Activated CD8-positive, alpha-beta T cell treated with anti-CD3 and anti-CD28 coated beads for 36 hours (primary cell): Measurements from ENCODE around the gene MMRN2. TPM values are rescaled to one million over a fixed set of nuclear protein-coding genes. Genes with fewer than 3 reads are reported as not detected.

Source experiments
- ATAC-seq: fragments of 200-7000 bp; cut with Tn5 transposase; one replicate; pipeline ENCODE4 v1.10.0; 2021; ENCODE audit warnings: mild to moderate bottlenecking, moderate library complexity
- CTCF ChIA-PET: fragments of 350-600 bp; sonication (Branson Sonifier 250); formaldehyde crosslinking; loops from one replicate; lab custom pipeline; 2021; ENCODE audit warnings: antibody characterized with exemption; lab: Charles Lee
- POLR2A ChIA-PET: fragments of 350-600 bp; sonication (Branson Sonifier 250); formaldehyde crosslinking; loops from one replicate; lab custom pipeline; 2021; ENCODE audit warnings: antibody characterized with exemption; lab: Charles Lee
- DNase-seq: peaks from one replicate; pipeline ENCODE4 v3.0.0-alpha.2; 2020
- H3K27ac Mint-ChIP-seq: one replicate; pipeline ENCODE4 v1.8.0; 2021; ENCODE audit warnings: mild to moderate bottlenecking, mixed read lengths
- H3K27me3 Mint-ChIP-seq: one replicate; pipeline ENCODE4 v1.8.0; 2021; ENCODE audit warnings: mixed read lengths
- H3K36me3 Mint-ChIP-seq: one replicate; pipeline ENCODE4 v1.8.0; 2021; ENCODE audit warnings: low read depth, mixed read lengths
- H3K4me1 Mint-ChIP-seq: one replicate; pipeline ENCODE4 v1.8.0; 2021; ENCODE audit warnings: low read depth, mixed read lengths
- H3K4me3 Mint-ChIP-seq: one replicate; pipeline ENCODE4 v1.8.0; 2021; ENCODE audit warnings: mild to moderate bottlenecking, moderate library complexity, mixed read lengths
- H3K9me3 Mint-ChIP-seq: one replicate; pipeline ENCODE4 v1.8.0; 2021; ENCODE audit warnings: mixed read lengths
- intact Hi-C: fragments of 100-400 bp; cut with micrococcal nuclease; formaldehyde crosslinking; loops from one replicate; pipeline ENCODE4 v1.10.0; 2022
- total RNA-seq, 2 experiments: library from RNA; stranded (reverse); gene quantifications; one replicate each; pipeline ENCODE4 v1.2.3, GENCODE V29; 2021
- TF ChIP-seq, protein P1 (sequence below): fragments of 200-600 bp; IDR thresholded peaks from one replicate; pipeline ENCODE4 v1.8.0; 2022; ENCODE audit warnings: antibody characterized with exemption, mild to moderate bottlenecking

MMRN2 gene
- total RNA-seq, 2 experiments from 2014 or later, result not detected

DNA sequence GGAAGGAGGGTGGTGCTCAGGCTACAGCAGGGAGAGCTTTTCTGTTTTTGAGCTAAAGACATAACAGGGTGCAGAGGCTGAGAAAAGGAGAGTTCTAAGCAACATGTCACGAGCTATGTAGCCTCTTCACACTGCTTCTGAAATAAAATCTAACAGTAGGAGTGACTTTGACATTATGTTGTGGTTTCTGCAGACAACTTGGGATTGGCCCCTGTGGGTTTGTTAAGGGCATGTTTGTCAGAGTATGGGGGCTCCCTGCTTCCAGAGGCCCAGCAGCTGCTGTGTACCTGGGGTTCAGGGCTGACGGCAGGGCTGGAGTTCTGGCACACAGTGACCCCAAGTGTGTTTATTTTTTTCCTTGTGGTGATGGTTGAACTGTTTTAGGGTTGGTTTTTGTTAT lies 24.7 kb downstream of the MMRN2 start:
- Mint-ChIP-seq H3K27ac (no peak overlapping the region), H3K9me3 (no peaks in the 10 kb centered on the region), H3K4me1 (peaks cover 6% of the 10 kb centered on the region), H3K4me3 (no peak overlapping the region), H3K27me3 (no peaks in the 10 kb centered on the region), H3K36me3 (no peaks in the 10 kb centered on the region)
- CTCF ChIA-PET, result interaction anchor here (1.0 kb wide), 1 partner anchor 28 kb away, joined by 3 read pairs; no protein-coding TSS in a partner anchor
- POLR2A ChIA-PET, result no interaction called here
- DNase-seq (no peak), ATAC-seq (peak; percentile 24)
- intact Hi-C loops, result no loop called here
- TF ChIP-seq, protein P1, sequence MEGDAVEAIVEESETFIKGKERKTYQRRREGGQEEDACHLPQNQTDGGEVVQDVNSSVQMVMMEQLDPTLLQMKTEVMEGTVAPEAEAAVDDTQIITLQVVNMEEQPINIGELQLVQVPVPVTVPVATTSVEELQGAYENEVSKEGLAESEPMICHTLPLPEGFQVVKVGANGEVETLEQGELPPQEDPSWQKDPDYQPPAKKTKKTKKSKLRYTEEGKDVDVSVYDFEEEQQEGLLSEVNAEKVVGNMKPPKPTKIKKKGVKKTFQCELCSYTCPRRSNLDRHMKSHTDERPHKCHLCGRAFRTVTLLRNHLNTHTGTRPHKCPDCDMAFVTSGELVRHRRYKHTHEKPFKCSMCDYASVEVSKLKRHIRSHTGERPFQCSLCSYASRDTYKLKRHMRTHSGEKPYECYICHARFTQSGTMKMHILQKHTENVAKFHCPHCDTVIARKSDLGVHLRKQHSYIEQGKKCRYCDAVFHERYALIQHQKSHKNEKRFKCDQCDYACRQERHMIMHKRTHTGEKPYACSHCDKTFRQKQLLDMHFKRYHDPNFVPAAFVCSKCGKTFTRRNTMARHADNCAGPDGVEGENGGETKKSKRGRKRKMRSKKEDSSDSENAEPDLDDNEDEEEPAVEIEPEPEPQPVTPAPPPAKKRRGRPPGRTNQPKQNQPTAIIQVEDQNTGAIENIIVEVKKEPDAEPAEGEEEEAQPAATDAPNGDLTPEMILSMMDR, result no peak

DNA sequence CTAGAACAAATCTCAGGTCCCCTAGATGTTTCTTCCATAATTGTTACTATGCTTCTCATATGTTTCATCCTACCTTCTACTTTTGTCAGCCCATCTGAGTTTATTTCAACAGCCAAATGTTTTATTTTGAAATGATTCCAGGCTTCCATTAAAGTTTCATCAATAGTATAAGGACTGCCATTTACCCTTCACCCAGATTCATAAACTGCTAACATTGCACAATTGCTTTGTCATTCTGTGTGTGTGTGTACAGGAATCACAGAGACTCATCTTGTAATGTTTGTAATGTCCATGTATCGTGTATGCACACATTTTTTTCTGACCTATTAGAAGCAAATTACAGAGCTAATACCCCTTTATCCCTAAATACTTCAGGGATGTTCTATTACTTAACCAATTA lies 25.5 kb downstream of the MMRN2 start:
- no peak overlapping the region for H3K4me3 Mint-ChIP-seq
- ATAC-seq, result no peak
- CTCF ChIA-PET, result no interaction called here
- intact Hi-C loops, result no loop called here
- TF ChIP-seq, protein P1, result no peak
- H3K4me1 Mint-ChIP-seq, result peaks cover 6% of the 10 kb centered on the region
- no peaks in the 10 kb centered on the region for H3K9me3 Mint-ChIP-seq
- no peaks in the 10 kb centered on the region for H3K27me3 Mint-ChIP-seq
- no peak overlapping the region for H3K27ac Mint-ChIP-seq
- no peaks in the 10 kb centered on the region for H3K36me3 Mint-ChIP-seq
- POLR2A ChIA-PET, result no interaction called here
- DNase-seq, result no peak

DNA sequence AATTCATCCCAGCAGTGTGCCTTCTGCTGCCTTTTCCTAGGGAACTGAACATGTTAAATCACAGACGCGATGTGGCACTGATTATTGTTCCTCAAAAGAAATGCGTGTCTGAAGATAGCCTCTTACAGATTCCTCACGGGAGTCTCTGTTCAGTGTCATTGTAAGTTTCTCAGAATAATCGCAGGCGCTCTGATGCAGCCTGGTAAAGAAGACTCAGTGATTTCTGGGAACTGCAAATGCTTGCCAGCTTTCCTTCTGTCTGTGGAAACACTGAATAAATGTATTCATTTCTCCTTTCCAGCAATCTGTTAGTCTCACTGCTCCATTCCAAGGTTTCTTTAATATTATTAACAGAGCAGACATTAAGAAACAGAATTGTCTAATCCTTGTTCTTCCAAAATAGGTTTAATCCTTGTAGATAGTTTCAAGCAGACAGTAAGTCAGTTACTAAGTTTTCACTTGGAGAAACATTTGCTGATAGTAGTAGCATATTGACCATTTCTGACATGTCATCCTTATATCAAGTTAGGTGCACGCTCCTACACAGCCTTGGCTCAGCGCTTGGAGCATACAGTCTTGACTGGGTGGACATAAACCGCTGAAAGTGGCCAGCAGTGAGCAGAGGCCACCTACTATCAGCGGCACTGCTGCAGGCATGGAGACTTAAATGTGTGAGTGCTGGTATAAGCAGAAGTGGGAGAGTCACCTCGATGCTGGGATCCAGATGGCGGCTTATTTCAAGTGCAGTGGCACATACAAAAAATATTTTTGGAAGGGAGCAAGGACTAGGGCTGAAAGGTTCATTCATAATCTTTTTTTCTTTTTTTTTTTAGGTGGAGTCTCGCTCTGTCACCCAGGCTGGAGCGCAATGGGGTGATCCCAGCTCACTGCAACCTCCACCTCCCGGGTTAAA lies 27.7 kb downstream of the MMRN2 start:
- POLR2A ChIA-PET, result no interaction called here
- Mint-ChIP-seq H3K4me3 (no peak overlapping the region), H3K27me3 (no peaks in the 10 kb centered on the region), H3K9me3 (no peaks in the 10 kb centered on the region), H3K4me1 (peaks cover 6% of the 10 kb centered on the region), H3K27ac (no peak overlapping the region), H3K36me3 (no peaks in the 10 kb centered on the region)
- intact Hi-C loops, result no loop called here
- DNase-seq (no peak), ATAC-seq (no peak)
- TF ChIP-seq, protein P1, result no peak
- CTCF ChIA-PET, result no interaction called here

DNA sequence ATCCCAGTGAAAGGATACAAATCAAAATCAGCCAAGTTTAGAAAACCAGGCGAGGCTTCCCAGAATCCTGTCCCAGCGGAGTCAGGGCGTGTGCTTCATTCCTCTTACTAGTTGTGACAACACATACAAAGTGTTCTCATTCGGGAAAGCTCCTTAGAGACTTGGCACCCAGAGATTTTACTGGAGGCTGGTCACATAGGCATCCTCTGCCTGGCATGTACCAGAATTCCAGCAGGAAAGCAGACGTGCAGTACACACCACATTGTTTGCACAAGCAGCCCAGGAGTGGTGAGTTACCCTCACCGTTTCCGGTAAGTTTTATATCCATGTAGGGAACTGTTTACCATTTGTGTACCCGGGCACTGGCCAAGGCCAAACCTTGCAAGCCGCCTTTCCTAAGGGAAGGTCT lies 34.9 kb downstream of the MMRN2 start:
- DNase-seq, result no peak
- Mint-ChIP-seq H3K4me3 (no peak overlapping the region), H3K27me3 (no peaks in the 10 kb centered on the region), H3K9me3 (no peaks in the 10 kb centered on the region), H3K4me1 (no peaks in the 10 kb centered on the region), H3K36me3 (peaks cover 1% of the 10 kb centered on the region), H3K27ac (no peak overlapping the region)
- intact Hi-C loops, result no loop called here
- CTCF ChIA-PET, result no interaction called here
- TF ChIP-seq, protein P1, result no peak
- no peak for ATAC-seq
- POLR2A ChIA-PET, result no interaction called here

DNA sequence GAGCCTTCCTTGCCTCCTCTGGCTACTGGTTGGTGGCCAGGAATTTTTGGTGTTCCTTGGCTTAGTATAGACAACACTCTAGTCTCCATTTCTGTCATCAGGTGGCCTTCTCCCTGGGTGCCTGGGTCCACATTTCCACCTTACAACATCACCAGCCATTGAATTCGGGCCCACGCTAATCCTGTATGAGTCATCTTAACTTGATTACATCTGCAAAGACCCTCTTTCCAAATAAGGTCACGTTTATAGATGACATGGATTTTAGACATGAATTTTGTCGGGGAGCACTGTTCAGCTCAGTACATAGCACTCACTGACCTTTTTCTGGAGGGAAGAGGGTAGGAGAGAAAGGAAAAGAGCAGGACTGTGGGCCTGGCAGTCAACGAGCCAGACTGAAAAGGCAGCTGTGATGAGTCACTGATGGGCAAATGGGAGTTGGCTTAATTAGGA lies 39.4 kb downstream of the MMRN2 start:
- intact Hi-C loops, result no loop called here
- no peaks in the 10 kb centered on the region for H3K4me1 Mint-ChIP-seq
- H3K4me3 Mint-ChIP-seq, result no peak overlapping the region
- ChIA-PET POLR2A (no interaction called here), CTCF (interaction anchor here (1.3 kb wide), 2 partner anchors 43 to 225 kb away, joined by 3 read pairs; no protein-coding TSS in a partner anchor)
- peaks cover 6% of the 10 kb centered on the region for H3K36me3 Mint-ChIP-seq
- ATAC-seq (no peak), DNase-seq (no peak)
- H3K9me3 Mint-ChIP-seq, result no peaks in the 10 kb centered on the region
- TF ChIP-seq, protein P1, result no peak
- H3K27me3 Mint-ChIP-seq, result no peaks in the 10 kb centered on the region
- no peak overlapping the region for H3K27ac Mint-ChIP-seq
